IMR-90 (cell line): ENCODE data around the gene ATP10D.

Experiments used
- BHLHE40 ChIP-seq: fragments of 150-350 bp; IDR thresholded peaks from 2 replicates; pipeline ENCODE4 v1.6.1; 2016; ENCODE audit warnings: mild to moderate bottlenecking, low read depth, low read length
- CEBPB ChIP-seq: IDR thresholded peaks from 2 replicates; pipeline ENCODE4 v1.6.1; 2012; ENCODE audit warnings: low read depth, low read length, improper control_type of control experiment
- CHD1 ChIP-seq: IDR thresholded peaks from 2 replicates; pipeline ENCODE4 v1.6.1; 2012; ENCODE audit warnings: low read depth, low read length, improper control_type of control experiment
- FOS ChIP-seq: fragments of 150-350 bp; IDR thresholded peaks from 2 replicates; pipeline ENCODE4 v1.6.1; 2016; ENCODE audit warnings: low read depth, low read length
- MAFK ChIP-seq: IDR thresholded peaks from 2 replicates; pipeline ENCODE4 v1.6.1; 2012; ENCODE audit warnings: low read depth, low read length, improper control_type of control experiment
- MXI1 ChIP-seq: IDR thresholded peaks from 2 replicates; pipeline ENCODE4 v1.6.1; 2012; ENCODE audit warnings: low read depth, mild to moderate bottlenecking, low read length, moderate library complexity, borderline replicate concordance
- POLR2A ChIP-seq: IDR thresholded peaks from 2 replicates; pipeline ENCODE4 v1.6.1; 2012; ENCODE audit warnings: mild to moderate bottlenecking, low read depth, low read length
- RAD21 ChIP-seq: IDR thresholded peaks from 2 replicates; pipeline ENCODE4 v1.6.1; 2012; ENCODE audit warnings: low read length, improper control_type of control experiment
- RCOR1 ChIP-seq: IDR thresholded peaks from 2 replicates; pipeline ENCODE4 v1.6.1; 2012; ENCODE audit warnings: mild to moderate bottlenecking, low read length, improper control_type of control experiment; ENCODE audit not compliant: insufficient replicate concordance
- RFX5 ChIP-seq: IDR thresholded peaks from 2 replicates; pipeline ENCODE4 v1.8.0; 2012; ENCODE audit warnings: low read depth, mild to moderate bottlenecking, low read length, moderate library complexity
- SMC3 ChIP-seq: fragments of 150-350 bp; IDR thresholded peaks from 2 replicates; pipeline ENCODE4 v1.6.1; 2016; ENCODE audit warnings: low read depth, mild to moderate bottlenecking, antibody characterized with exemption, low read length, moderate library complexity
- TF ChIP-seq, protein P1 (sequence below): conservative IDR thresholded peaks from 2 replicates; pipeline ENCODE4 v1.5.1; 2012; ENCODE audit warnings: mild to moderate bottlenecking, low read depth, low read length, improper control_type of control experiment
- TF ChIP-seq, protein P2 (sequence below): fragments of 150-350 bp; IDR thresholded peaks from 2 replicates; pipeline ENCODE4 v1.6.1; 2017; ENCODE audit warnings: mild to moderate bottlenecking, antibody characterized with exemption, low read length, low read depth

DNA sequence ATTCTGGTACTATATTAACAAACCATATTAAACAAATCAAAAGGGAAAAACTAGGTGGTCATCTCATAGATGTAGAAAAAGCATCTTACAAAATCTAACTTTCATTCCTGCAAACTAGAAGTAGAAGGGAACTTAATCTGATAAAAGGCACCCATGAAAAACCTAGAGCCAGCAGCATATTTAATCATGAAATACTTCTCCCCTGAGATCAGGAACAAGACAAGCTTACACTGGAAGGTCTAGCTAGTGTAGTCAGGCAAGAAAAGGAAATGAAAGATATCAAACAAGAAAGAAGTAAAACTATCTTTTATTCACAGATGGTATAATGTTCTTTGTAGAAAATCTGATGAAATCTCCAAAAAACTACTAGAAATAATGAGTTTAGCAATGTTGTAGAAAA, 41.2 kb downstream of the ATP10D start:
- TF ChIP-seq, protein P1, sequence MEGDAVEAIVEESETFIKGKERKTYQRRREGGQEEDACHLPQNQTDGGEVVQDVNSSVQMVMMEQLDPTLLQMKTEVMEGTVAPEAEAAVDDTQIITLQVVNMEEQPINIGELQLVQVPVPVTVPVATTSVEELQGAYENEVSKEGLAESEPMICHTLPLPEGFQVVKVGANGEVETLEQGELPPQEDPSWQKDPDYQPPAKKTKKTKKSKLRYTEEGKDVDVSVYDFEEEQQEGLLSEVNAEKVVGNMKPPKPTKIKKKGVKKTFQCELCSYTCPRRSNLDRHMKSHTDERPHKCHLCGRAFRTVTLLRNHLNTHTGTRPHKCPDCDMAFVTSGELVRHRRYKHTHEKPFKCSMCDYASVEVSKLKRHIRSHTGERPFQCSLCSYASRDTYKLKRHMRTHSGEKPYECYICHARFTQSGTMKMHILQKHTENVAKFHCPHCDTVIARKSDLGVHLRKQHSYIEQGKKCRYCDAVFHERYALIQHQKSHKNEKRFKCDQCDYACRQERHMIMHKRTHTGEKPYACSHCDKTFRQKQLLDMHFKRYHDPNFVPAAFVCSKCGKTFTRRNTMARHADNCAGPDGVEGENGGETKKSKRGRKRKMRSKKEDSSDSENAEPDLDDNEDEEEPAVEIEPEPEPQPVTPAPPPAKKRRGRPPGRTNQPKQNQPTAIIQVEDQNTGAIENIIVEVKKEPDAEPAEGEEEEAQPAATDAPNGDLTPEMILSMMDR = no peak
- TF ChIP-seq POLR2A (no peak), RCOR1 (no peak), CEBPB (no peak), RFX5 (no peak), MXI1 (no peak), RAD21 (no peak), BHLHE40 (no peak), SMC3 (no peak), MAFK (no peak), FOS (no peak), CHD1 (no peak)
- TF ChIP-seq, protein P2, sequence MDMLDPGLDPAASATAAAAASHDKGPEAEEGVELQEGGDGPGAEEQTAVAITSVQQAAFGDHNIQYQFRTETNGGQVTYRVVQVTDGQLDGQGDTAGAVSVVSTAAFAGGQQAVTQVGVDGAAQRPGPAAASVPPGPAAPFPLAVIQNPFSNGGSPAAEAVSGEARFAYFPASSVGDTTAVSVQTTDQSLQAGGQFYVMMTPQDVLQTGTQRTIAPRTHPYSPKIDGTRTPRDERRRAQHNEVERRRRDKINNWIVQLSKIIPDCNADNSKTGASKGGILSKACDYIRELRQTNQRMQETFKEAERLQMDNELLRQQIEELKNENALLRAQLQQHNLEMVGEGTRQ = no peak
